Esophagus squamous epithelium (tissue), 4 donors: Measurements from ENCODE around the gene NPEPL1.

ENCODE experiments used
- CTCF ChIP-seq, 6 experiments: fragments of 450-650 bp in 4 of 6; fragments of 200-600 bp in 2 of 6; sonication (generic) in 2 of 6; IDR thresholded peaks; one replicate each; pipeline ENCODE4 v1.5.1; 2016 to 2019; ENCODE audit warnings: antibody characterized with exemption in 6 of 6, mild to moderate bottlenecking in 4 of 6, moderate library complexity in 4 of 6
- POLR2A ChIP-seq, 4 donors: fragments of 450-650 bp; IDR thresholded peaks; one replicate each; pipeline ENCODE4 v1.6.1; 2017; ENCODE audit warnings: antibody characterized with exemption in 4 of 4, mild to moderate bottlenecking in 4 of 4, moderate library complexity in 3 of 4

DNA sequence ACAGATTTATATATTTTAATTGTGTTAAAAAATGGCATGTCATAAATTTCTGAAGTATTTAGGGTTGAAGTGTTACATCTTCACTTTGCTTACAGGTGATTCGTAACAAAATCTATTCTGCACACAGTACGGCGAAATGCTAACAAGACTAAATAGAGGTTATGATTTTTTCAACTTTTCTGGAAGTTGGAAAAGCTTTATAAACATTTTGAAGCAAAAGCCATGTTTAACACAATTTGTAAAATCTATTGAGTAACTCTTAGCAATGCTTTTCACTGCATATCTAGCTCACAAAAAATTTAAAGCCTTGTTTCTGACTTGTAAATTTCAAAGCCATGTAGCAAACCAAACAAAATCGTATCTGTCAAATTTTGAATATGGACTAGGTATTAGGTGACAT, 38.3 kb upstream of the NPEPL1 start:
- TF ChIP-seq CTCF (IDR thresholded peaks at IDR 0.05) (no peak), POLR2A (IDR thresholded peaks at IDR 0.05) (no peak)
